HT-29 (cell line): ENCODE results near the gene LILRB4. TPM values are rescaled to one million over a fixed set of nuclear protein-coding genes. Genes with fewer than 3 reads are reported as not detected.
"Not testable (repeated sequence)": the region's sequence is repeated elsewhere in the genome, so short reads cannot be mapped to it uniquely, and the experiment has no call there.

Source experiments
- DNase-seq: peaks from one replicate; pipeline ENCODE4 v3.0.0-alpha.2; 2015; ENCODE audit warnings: low spot score
- total RNA-seq: library from RNA; depleted of rRNA; stranded (reverse); fragments of >200 nt; shearing (Covaris generic); gene quantifications from 2 replicates; pipeline ENCODE4 v1.2.3, GENCODE V29; 2014

The LILRB4 gene
- total RNA-seq, 1 experiment from 2014 or later, result not detected

DNA sequence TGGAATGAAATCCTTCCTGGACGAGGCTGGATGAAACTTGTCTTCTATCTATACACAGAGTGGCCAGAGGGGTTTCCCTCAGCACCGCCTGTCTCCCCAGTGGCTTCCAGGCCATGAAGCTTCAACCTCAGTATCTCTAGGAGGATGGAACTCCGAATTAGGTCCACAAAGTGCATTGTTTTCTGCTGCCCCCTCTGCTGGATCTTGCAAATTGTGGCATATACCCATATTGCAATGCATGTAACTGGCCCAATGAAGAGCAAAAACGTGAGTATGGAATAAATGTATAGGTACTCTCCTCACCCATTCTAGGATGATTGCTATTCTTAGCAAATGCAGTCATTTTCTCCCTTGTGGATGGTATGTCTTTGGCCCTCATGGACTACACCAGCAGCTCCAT lies 14.7 kb upstream of the LILRB4 start:
- DNase-seq, result no peak

- no peak for DNase-seq
Observed at GRCh38 chr19:54650108-54650655, 12.6 kb upstream of the LILRB4 start.

DNA sequence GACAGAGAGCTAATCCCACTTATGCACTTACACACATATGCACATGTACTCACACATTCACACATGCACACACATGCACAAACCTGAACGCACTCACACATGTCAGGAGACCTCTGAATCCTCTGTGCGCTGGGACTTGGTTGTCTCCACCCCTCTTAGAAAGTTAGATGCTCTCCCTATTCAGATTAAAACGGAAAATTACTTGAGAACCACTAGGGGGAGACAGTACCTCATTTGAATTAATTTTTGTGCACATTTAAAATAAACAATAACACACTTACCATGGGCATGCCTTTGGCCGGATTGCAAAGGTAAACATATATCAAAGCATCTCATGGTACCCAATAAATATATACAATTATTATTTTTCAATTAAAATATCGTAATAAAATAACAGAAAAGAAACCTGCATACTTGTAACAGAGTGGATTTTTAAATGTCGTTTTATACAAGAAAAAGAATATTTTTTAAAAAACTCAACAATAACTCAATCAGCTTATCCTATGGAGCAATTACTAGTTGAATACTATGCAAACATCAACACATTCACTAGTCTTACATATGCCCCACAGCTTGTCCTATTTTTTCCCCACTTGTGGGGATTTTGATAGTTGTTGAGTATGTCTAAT lies 9.5 kb upstream of the LILRB4 start:
- DNase-seq, result peak; percentile 70

GRCh38 chr19:54654447-54655321 lies 8.1 kb upstream of the LILRB4 start:
- DNase-seq, result no peak

GRCh38 chr19:54659300-54659699 lies 3.5 kb upstream of the LILRB4 start:
- DNase-seq, result no peak

GRCh38 chr19:54660306-54660705 lies 2.5 kb upstream of the LILRB4 start:
- DNase-seq, result no peak

DNA sequence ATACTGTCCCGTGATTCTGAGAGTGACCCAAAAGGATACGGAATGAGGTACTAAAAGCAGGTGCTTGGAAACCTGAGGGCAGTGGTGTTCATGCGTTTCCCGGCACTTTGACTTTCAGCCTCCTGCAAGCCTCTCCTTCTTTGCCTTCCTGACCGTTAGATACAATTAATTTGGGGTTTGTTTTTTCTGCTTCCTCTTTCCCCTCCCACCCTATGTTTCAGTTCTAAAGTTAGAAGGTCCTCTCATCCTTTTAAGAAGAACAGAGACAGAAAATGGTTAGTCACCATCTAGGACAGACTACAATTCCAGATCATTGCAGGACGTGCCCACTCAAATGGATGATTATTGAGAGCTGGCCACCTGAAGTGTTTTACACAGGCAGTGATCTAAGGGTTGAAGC lies 1.8 kb upstream of the LILRB4 start:
- DNase-seq, result no peak

DNA sequence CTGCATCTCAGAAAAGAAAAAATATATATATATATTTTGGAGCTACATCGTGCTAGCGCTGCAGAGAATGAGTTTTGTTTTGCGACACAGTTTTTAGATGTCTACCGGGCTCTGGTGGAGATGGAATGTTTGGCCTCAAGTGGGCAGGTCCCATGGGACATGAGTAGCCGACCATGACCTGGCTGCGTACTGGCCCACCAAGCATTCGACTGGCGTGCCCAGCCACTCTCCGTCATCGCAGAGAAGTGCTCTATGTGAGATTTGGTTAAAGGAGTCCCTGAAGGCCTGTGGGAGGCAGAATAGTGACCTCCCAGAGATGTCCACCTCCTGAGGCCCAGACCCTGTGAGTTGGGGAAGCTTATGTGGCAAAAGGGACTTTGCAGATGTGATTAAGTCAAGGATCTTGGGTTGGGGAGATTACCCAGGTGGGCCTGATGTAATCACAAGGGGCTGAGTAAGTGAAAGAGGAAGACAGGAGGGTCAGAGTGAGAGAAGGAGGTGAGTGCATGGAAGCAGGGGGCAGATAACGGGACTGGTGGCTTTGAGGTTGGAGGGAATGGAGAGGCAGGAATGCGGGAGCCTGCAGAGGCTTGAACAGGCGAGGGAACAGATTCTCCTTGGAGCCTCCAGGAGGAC lies 821 bp upstream of the LILRB4 start:
- DNase-seq, result no peak

DNA sequence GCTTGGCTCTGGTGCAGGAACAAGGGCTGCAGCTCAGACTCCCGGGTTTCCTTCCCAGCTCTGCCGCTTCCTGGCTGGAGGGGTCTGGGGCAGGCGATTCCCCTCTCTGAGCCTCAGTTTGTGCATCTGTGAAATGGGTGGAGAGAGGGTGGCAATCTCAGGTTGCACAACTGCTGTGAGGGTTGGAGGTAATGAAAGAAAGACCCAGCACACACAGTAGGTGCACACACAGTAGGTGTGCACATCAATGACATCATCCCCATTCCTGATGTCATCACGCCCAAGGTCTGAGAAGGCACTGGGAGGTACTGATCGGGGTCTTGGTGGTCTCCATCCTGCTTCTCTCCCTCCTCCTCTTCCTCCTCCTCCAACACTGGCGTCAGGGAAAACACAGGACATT lies 2.7 kb downstream of the LILRB4 start:
- no peak for DNase-seq

- DNase-seq, result no peak
Observed at GRCh38 chr19:54667217-54667616, 4.4 kb downstream of the LILRB4 start.

GRCh38 chr19:54668353-54668752 lies 5.6 kb downstream of the LILRB4 start:
- no peak for DNase-seq

DNA sequence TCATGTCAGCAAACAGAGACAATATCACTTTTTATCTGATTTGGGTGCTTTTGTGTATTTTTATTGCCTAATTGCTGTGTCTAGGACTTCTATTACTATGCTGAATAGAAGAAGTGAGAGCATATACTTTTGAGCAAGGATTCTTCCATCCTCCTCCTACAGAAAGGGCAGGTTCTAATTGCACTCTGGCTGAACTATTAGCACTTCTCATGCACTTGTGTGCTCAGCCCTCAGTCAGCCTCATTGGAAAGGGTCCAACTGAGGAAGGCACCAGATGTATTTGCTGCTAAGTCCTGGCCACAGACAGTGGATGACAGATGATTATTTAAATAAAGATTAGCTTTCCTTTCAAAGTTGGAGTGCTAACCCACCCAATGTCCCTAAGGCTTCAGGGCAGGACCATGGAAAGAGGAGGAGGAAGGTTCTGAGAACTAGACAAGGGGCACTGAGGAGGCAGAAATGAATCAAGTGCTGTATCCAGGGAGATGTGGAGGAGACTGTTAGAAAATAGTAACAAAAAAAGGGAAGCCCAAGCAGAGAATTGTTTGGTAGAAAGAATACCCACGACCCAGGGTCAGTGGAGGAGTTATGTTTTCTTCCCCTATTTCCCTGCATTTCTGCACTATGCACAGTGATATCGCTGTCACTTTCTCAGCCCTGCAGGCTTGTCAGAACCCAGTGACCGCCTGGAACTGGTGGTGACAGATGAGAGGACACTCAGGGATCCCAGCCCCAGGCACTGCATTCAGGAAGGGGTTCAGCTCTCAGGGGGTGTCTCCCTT lies 8.0 kb downstream of the LILRB4 start:
- no peak for DNase-seq

DNA sequence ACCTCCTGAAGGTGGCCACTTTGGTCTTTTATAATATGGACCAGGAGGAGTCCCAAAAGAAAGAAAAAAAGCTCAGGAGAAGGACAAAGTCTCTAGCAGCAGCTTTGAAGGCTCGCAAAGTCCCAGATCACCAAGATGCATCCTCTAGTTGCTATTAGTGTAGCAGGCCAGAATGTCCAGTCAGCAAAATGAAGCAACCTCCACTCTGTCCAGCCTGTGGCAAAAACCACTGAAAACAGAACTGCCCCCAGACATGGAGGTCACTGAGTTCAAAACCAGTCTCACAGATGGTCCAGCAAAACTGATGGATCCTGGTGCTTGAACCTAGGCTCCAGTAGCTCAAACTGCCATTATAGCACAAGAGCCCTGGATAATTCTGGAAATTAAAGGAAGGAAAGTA lies 10.4 kb downstream of the LILRB4 start:
- DNase-seq, result no peak

GRCh38 chr19:54674021-54674617 lies 11.3 kb downstream of the LILRB4 start:
- peak; percentile 75 for DNase-seq

DNA sequence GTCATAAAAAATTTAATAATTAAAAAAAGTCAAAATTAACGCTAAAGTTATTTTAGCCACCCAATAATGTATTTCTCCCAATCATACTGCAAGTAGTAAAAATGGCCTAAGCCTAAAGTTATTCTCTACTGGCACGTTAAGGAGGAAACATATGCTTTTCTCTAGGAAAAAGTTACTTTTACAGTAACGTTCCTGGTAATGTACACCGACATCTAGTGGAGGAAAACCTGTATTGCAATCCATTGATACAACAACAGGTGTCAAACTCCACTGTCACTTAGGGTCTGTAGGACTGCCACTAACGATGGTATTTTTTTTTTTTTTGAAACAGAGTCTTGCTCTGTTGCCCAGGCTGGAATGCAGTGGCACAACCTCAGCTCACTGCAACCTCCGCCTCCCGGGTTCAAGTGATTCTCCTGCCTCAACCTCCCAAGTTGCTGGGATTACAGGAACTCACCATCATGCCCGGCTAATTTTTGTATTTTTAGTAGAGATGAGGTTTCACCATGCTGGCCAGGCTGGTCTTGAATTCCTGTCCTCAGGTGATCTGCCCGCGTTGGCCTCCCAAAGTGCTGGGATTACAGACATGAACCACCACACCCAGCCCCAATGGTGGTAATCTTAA lies 13.5 kb downstream of the LILRB4 start:
- DNase-seq, result peak; percentile 81

- DNase-seq, result no peak
Observed at GRCh38 chr19:54677217-54677616, 14.4 kb downstream of the LILRB4 start.

DNA sequence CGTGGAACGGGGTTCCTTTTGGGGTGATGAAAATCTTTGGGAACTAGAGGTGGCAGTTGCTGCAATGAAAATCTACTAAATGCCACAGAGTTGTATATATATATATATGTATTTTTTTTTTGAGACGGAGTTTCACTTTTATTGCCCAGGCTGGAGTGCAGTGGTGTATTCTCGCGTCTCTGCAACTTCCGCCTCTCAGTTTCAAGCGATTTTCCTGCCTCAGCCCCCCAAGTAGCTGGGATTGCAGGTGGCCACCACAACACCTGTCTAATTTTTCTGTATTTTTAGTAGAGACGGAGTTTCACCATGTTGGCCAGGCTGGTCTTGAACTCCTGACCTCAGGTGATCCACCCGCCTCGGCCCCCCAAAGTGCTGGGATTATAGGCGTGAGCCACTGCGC lies 18.8 kb downstream of the LILRB4 start:
- not testable (repeated sequence) for DNase-seq

DNA sequence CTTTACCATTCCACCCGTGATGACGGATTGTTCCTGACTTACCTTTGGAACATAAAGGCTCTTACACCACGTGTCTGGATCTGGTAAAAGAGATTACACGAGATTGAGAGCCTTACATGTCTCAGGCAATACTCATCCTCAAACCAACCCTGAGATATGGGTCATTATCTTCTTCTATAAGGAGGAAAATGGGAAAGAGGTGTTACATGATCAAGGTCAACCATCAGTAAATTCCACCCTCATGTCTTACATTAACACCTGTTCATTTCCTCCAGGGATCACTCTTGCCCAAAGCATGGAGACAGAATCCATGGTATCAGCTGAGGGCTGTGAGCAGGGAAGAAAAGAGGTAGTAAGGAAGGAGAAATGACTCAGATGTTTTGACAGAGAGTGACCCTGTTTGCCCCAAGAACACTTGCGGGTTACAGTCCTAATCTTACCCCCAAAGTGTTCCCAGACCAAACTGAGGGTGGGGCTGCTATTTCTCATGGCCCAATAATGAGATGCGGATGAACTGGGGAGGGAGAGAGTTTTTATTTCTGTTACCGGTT lies 19.6 kb downstream of the LILRB4 start:
- no peak for DNase-seq

DNA sequence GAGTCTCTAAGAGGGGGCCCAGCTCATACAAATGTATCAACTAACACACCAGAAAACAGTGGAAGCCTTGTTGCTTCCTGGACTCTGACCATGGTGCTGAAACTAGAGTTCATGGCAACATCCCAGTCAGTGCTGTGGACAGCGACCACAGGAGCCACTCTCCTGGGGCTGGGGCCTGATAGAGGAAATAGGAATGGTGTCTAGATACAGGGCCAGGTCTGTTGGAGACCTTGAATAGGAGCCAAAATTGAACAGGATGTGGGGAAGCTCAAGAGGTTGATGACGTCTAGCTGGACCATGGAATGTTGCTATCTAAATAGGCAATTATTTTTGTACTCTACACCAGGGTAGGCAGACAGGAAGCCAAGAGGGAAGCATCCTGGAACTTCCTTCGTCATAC lies 21.7 kb downstream of the LILRB4 start:
- peak; percentile 75 for DNase-seq

GRCh38 chr19:54691582-54692297 lies 29.0 kb downstream of the LILRB4 start:
- no peak for DNase-seq
